ENCODE measurements around the gene ZDHHC12. TPM values are rescaled to one million over a fixed set of nuclear protein-coding genes. Genes with fewer than 3 reads are reported as not detected.
A peak's percentile ranks its signal among the peaks of the same experiment; 100 is the strongest.

Gene ZDHHC12
- total and polyA plus RNA-seq, 8 donors, result 3.5 to 116 (median 58.8) TPM

DNA sequence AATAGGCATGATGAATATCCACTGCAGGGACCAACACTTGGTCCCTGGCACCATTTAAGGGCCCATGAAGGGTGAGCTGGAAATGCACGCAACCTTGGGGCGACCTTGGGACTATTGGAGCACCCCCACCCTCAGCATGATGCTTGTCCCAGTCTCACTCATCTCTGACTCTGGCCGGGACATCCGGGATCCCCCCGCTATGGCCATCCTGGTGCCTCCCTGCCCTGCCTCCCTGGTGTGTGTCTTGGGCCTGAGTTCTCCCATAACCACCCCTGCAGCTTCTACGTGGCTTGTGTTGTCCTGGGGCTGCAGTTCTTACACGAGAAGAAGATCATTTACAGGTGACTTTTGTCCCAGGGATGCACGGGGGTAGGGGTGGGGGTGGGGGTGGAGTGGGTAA lies 5.9 kb downstream of the ZDHHC12 start:
- Histone ChIP-seq H3K4me3 (no peak overlapping the region), H3K9me3 (no peaks in the 10 kb centered on the region), H3K36me3 (peaks cover 0 to 48% (median 38%) of the 10 kb centered on the region in 4 donors), H3K4me1 (peaks cover 3 to 18% (median 12%) of the 10 kb centered on the region in 4 donors), H3K27ac (no peak overlapping the region), H3K27me3 (no peaks in the 10 kb centered on the region)
- intact Hi-C loops (cut with DNase I; ENCODE audit: low total_unique reads), result no loop called here
- no peak for DNase-seq
- WGBS, 5 donors, result 74 to 87% (median 78%) methylated on average over 8 of the region's 8 CpGs
- TF ChIP-seq POLR2A (IDR thresholded peaks at IDR 0.05), result no peak
- TF ChIP-seq EP300 (IDR thresholded peaks at IDR 0.05), result no peak
- no peak for TF ChIP-seq POLR2AphosphoS5 (IDR thresholded peaks at IDR 0.05)

DNA sequence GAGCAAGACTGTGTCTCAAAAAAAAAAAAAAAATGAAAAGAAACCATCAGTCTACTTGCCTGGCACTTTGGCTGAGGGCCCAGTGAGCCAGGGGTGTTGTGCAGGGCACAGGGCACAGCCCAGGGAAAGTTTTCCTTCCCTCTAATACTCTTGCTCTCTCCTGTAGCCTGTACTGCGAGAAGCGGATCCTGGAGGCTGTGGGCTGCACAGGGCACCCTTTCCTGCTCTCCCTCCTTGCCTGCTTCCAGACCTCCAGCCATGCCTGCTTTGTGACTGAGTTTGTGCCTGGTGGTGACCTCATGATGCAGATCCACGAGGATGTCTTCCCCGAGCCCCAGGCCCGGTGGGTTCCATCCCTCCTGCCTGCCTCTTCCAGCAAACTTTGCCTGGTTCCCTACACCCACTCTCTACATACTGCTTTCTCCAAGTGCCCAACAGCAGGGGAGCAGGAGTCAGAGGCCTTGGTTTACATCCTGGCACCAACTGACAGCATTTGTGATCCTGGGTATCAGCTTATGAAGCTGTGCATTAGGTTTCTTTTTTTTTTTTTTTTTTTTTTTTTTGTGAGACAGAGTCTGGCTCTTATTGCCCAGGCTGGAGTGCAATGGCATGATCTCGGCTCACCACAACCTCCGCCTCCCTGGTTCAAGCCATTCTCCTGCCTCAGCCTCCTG lies 7.2 kb downstream of the ZDHHC12 start:
- 63 to 88% (median 69%) methylated on average over 7 of the region's 7 CpGs for WGBS, 5 donors
- H3K9me3 ChIP-seq, result no peaks in the 10 kb centered on the region
- intact Hi-C loops (cut with DNase I; ENCODE audit: low total_unique reads), result no loop called here
- peaks cover 0 to 49% (median 34%) of the 10 kb centered on the region in 4 donors for H3K36me3 ChIP-seq
- DNase-seq, result peak in 1 of 2 donors; percentile 49
- no peak overlapping the region for H3K4me3 ChIP-seq
- peaks cover 0 to 9% (median 5%) of the 10 kb centered on the region in 4 donors for H3K4me1 ChIP-seq
- H3K27me3 ChIP-seq, result no peaks in the 10 kb centered on the region
- no peak overlapping the region for H3K27ac ChIP-seq
- TF ChIP-seq EP300 (IDR thresholded peaks at IDR 0.05) (no peak), POLR2AphosphoS5 (IDR thresholded peaks at IDR 0.05) (no peak), POLR2A (IDR thresholded peaks at IDR 0.05) (no peak)
- TF ChIP-seq, protein P1, sequence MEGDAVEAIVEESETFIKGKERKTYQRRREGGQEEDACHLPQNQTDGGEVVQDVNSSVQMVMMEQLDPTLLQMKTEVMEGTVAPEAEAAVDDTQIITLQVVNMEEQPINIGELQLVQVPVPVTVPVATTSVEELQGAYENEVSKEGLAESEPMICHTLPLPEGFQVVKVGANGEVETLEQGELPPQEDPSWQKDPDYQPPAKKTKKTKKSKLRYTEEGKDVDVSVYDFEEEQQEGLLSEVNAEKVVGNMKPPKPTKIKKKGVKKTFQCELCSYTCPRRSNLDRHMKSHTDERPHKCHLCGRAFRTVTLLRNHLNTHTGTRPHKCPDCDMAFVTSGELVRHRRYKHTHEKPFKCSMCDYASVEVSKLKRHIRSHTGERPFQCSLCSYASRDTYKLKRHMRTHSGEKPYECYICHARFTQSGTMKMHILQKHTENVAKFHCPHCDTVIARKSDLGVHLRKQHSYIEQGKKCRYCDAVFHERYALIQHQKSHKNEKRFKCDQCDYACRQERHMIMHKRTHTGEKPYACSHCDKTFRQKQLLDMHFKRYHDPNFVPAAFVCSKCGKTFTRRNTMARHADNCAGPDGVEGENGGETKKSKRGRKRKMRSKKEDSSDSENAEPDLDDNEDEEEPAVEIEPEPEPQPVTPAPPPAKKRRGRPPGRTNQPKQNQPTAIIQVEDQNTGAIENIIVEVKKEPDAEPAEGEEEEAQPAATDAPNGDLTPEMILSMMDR (IDR thresholded peaks at IDR 0.05), result no peak

DNA sequence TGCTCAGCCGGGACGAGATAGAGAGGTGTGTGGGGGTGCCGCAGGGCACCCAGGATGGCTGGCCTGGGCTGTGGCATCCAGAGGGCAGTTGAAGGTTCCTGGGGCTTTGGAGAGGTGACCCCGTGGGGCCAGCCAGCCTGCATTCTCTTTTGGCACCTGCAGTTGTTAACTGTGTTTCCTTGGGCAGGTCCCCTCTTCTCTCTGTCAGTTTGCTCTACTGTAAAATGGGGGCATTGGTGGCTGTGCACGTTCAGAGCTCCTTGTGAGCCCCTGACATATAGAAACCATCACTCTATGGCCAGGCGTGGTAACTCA lies 8.5 kb downstream of the ZDHHC12 start:
- 87 to 92% (median 89%) methylated on average over 5 to 6 of the region's 6 CpGs for WGBS, 5 donors
- Histone ChIP-seq H3K27me3 (no peaks in the 10 kb centered on the region), H3K4me3 (no peak overlapping the region), H3K9me3 (no peaks in the 10 kb centered on the region), H3K4me1 (peaks cover 0 to 9% (median 5%) of the 10 kb centered on the region in 4 donors), H3K36me3 (peaks cover 0 to 36% (median 21%) of the 10 kb centered on the region in 4 donors), H3K27ac (no peak overlapping the region)
- intact Hi-C loops (cut with DNase I; ENCODE audit: low total_unique reads), result no loop called here
- TF ChIP-seq EP300 (IDR thresholded peaks at IDR 0.05) (no peak), POLR2A (IDR thresholded peaks at IDR 0.05) (no peak), POLR2AphosphoS5 (IDR thresholded peaks at IDR 0.05) (no peak)
- TF ChIP-seq, protein P1 (IDR thresholded peaks at IDR 0.05), result no peak
- DNase-seq, result no peak

DNA sequence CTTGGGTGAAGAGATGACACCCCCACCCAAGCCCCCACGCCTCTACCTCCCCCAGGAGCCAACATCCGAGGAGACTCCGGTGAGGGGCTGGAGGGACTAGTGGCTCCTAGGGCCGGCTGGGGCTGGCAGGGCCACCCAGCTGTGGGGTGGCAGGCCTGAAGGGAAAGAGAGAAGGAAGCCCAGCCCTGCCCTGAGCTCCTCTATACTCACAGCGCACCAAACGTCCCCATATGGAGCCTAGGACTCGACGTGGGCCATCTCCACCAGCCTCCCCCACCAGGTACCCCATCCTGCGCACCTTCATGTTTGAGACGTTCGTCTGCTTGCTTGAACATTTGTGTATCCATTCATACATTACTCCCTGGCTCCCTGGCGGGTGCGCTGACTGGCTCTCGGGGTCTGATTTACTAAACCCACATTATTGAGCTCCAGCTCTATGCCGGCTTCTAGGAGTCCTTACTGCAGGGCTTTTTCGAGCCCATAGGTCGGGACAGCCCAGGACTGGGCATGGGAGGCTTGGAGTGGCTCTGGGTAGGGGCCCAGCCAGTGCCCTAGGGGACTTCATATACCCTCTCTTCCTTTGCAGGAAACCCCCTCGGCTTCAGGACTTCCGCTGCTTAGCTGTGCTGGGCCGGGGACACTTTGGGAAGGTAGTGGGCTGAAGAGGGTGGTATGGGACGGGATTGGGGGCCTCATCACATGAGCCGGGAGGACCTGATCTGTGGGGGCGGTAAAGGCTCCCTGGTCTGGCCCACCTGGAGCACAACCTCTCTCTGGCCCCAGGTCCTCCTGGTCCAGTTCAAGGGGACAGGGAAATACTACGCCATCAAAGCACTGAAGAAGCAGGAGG lies 9.1 kb downstream of the ZDHHC12 start:
- Histone ChIP-seq H3K36me3 (peaks cover 0 to 30% (median 18%) of the 10 kb centered on the region in 4 donors), H3K4me3 (no peak overlapping the region), H3K4me1 (peaks cover 0 to 7% (median 3%) of the 10 kb centered on the region in 4 donors), H3K27me3 (no peaks in the 10 kb centered on the region), H3K9me3 (no peaks in the 10 kb centered on the region), H3K27ac (no peak overlapping the region)
- no peak for DNase-seq
- intact Hi-C loops (cut with DNase I; ENCODE audit: low total_unique reads), result no loop called here
- TF ChIP-seq, protein P1 (IDR thresholded peaks at IDR 0.05), result no peak
- TF ChIP-seq POLR2A (IDR thresholded peaks at IDR 0.05) (no peak), EP300 (IDR thresholded peaks at IDR 0.05) (no peak), POLR2AphosphoS5 (IDR thresholded peaks at IDR 0.05) (no peak)
- WGBS, 5 donors, result 87 to 91% (median 90%) methylated on average over 23 to 24 of the region's 24 CpGs
